Measurements from ENCODE around the gene PIP5K1B. TPM values are rescaled to one million over a fixed set of nuclear protein-coding genes. Genes with fewer than 3 reads are reported as not detected.
"Not testable (repeated sequence)": the region's sequence is repeated elsewhere in the genome, so short reads cannot be mapped to it uniquely, and the experiment has no call there.

The PIP5K1B gene
- total RNA-seq, 6 experiments from 2014 or later, result not detected

DNA sequence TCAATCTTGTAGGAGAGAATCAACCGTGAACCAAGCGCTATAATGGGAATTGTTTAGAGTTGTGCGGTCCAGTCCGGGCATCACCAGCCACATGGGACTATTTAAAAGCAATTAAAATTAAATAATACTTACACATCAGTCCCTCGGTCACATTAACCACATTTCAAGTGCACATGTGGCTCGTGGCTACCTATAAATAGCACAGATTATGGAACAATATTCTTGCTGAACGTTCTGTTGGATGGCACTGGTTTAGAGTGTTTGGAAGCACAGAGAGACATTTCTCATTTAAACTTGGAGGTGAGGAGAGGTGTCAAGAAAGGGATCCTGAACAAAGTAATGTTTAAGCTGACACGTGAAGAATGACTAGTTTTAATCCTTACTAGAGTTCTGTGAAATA, 12.5 kb upstream of the PIP5K1B start:
- DNase-seq, result no peak
- Mint-ChIP-seq H3K36me3 (ENCODE audit: low read depth) (no peaks in the 10 kb centered on the region), H3K4me1 (ENCODE audit: low read depth) (no peaks in the 10 kb centered on the region), H3K4me3 (no peak overlapping the region), H3K27me3 (ENCODE audit: insufficient read depth) (peaks cover 1% of the 10 kb centered on the region; the same call in 1 of the 2 replicates), H3K9me3 (no peaks in the 10 kb centered on the region), H3K27ac (no peak overlapping the region)
- TF ChIP-seq, protein P1, sequence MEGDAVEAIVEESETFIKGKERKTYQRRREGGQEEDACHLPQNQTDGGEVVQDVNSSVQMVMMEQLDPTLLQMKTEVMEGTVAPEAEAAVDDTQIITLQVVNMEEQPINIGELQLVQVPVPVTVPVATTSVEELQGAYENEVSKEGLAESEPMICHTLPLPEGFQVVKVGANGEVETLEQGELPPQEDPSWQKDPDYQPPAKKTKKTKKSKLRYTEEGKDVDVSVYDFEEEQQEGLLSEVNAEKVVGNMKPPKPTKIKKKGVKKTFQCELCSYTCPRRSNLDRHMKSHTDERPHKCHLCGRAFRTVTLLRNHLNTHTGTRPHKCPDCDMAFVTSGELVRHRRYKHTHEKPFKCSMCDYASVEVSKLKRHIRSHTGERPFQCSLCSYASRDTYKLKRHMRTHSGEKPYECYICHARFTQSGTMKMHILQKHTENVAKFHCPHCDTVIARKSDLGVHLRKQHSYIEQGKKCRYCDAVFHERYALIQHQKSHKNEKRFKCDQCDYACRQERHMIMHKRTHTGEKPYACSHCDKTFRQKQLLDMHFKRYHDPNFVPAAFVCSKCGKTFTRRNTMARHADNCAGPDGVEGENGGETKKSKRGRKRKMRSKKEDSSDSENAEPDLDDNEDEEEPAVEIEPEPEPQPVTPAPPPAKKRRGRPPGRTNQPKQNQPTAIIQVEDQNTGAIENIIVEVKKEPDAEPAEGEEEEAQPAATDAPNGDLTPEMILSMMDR (IDR thresholded peaks at IDR 0.05), result no peak

DNA sequence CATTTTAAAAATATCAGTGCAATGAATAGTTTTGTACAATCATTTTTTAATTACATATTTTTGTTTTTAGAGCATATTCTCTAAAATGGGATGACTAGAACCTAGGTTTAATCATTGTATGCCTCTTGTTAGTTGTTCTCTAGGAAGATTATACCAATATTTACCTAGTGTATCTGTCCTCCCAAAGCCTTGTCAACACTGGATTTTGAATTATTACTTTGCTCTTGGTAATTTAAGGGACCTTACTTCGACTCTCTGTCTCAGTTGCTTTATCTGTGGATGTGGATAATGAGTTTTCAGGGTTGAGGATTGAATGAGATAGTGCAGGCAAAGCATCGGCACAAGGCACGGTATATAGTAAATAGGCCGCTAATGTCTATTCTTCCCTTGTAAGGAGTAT, 10.9 kb upstream of the PIP5K1B start:
- Mint-ChIP-seq H3K27ac (no peak overlapping the region), H3K4me3 (no peak overlapping the region), H3K9me3 (no peaks in the 10 kb centered on the region), H3K27me3 (ENCODE audit: insufficient read depth) (0 out of 2 replicates have a peak, but pooled peaks cover 1% of the 10 kb centered on the region), H3K36me3 (ENCODE audit: low read depth) (no peaks in the 10 kb centered on the region), H3K4me1 (ENCODE audit: low read depth) (no peaks in the 10 kb centered on the region)
- DNase-seq, result no peak
- TF ChIP-seq, protein P1 (IDR thresholded peaks at IDR 0.05), result no peak

DNA sequence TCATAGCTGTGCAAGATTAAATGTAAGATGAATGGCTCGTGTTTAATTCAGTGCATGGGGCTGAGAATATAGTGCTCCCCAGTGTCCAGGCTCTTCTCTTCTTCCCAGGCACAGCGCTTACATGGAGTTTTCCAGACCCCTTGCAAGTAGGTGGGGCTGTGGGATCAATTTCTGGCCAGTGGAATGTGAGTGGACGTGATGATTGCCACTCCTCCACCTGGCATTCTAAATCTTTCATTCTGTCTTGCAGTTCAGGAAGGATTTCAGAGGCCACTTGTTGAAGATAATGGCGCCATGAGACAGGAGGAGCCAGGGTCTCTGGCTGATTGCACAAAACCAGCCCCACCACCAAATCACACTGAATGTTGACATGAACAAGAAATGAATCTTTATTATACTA, 7.2 kb upstream of the PIP5K1B start:
- TF ChIP-seq, protein P1 (IDR thresholded peaks at IDR 0.05), result no peak
- Mint-ChIP-seq H3K9me3 (no peaks in the 10 kb centered on the region), H3K4me1 (ENCODE audit: low read depth) (no peaks in the 10 kb centered on the region), H3K27ac (no peak overlapping the region), H3K36me3 (ENCODE audit: low read depth) (no peaks in the 10 kb centered on the region), H3K27me3 (ENCODE audit: insufficient read depth) (peaks cover 1% of the 10 kb centered on the region; the same call in 1 of the 2 replicates), H3K4me3 (no peak overlapping the region)
- no peak for DNase-seq

- Mint-ChIP-seq H3K4me1 (ENCODE audit: low read depth) (no peaks in the 10 kb centered on the region), H3K27ac (no peak overlapping the region), H3K36me3 (ENCODE audit: low read depth) (no peaks in the 10 kb centered on the region), H3K9me3 (no peaks in the 10 kb centered on the region), H3K27me3 (ENCODE audit: insufficient read depth) (peaks cover 8% of the 10 kb centered on the region), H3K4me3 (no peak overlapping the region)
- TF ChIP-seq, protein P1 (IDR thresholded peaks at IDR 0.05), result no peak
- no peak for DNase-seq
These were observed 6.0 kb upstream of the PIP5K1B start for GRCh38 chr9:68698943-68699509.

- not testable (repeated sequence) for H3K36me3 Mint-ChIP-seq (ENCODE audit: low read depth); H3K27ac Mint-ChIP-seq; H3K9me3 Mint-ChIP-seq; DNase-seq; H3K4me3 Mint-ChIP-seq; H3K4me1 Mint-ChIP-seq (ENCODE audit: low read depth)
- H3K27me3 Mint-ChIP-seq (ENCODE audit: insufficient read depth), result peaks cover 14% of the 10 kb centered on the region
These were observed 5.4 kb upstream of the PIP5K1B start for GRCh38 chr9:68699625-68700024.

DNA sequence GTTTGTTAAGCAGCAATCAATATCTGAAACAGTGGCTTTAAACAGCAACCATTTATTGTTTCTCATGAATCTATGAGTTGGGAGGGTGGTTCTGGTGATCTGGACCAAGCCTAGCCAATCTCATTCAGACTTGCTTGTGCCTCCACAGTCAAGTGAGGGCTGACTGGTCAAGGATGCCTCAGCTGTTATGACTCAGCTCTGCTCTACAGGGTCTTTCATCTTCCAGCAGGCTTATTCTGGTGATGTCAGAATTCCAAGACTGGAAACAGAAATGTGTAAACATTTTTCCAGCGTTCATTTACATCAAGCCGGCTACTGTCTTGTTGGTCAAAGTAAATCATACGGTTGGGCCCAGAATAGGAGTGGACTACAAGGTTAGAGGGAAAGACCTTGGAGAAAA, 2.5 kb upstream of the PIP5K1B start:
- no peak for DNase-seq
- TF ChIP-seq, protein P1 (IDR thresholded peaks at IDR 0.05), result no peak
- H3K4me3 Mint-ChIP-seq, result no peak overlapping the region
- H3K4me1 Mint-ChIP-seq (ENCODE audit: low read depth), result no peaks in the 10 kb centered on the region
- H3K36me3 Mint-ChIP-seq (ENCODE audit: low read depth), result no peaks in the 10 kb centered on the region
- no peak overlapping the region for H3K27ac Mint-ChIP-seq
- peaks cover 17% of the 10 kb centered on the region for H3K27me3 Mint-ChIP-seq (ENCODE audit: insufficient read depth)
- no peaks in the 10 kb centered on the region for H3K9me3 Mint-ChIP-seq

Data from HFFc6 (cell line).